ENCODE results near the gene EXOC4.

GRCh38 chr7:133805426-133805825, 552.5 kb downstream of the EXOC4 start:
- TF ChIP-seq, protein P1, sequence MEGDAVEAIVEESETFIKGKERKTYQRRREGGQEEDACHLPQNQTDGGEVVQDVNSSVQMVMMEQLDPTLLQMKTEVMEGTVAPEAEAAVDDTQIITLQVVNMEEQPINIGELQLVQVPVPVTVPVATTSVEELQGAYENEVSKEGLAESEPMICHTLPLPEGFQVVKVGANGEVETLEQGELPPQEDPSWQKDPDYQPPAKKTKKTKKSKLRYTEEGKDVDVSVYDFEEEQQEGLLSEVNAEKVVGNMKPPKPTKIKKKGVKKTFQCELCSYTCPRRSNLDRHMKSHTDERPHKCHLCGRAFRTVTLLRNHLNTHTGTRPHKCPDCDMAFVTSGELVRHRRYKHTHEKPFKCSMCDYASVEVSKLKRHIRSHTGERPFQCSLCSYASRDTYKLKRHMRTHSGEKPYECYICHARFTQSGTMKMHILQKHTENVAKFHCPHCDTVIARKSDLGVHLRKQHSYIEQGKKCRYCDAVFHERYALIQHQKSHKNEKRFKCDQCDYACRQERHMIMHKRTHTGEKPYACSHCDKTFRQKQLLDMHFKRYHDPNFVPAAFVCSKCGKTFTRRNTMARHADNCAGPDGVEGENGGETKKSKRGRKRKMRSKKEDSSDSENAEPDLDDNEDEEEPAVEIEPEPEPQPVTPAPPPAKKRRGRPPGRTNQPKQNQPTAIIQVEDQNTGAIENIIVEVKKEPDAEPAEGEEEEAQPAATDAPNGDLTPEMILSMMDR (IDR thresholded peaks at IDR 0.05 in 4 of 5, conservative IDR thresholded peaks at IDR 0.05 in 1 of 5): no peak
- no peak for TF ChIP-seq POLR2A (IDR thresholded peaks at IDR 0.05)

All from gastrocnemius medialis (tissue), 4 donors.